NT2/D1 (cell line): Measurements from ENCODE around the gene MYO1E.

Experiments used
- SUZ12 ChIP-seq: IDR thresholded peaks from 2 replicates; pipeline ENCODE4 v1.6.1; 2011; ENCODE audit not compliant: insufficient read length, insufficient read depth; ENCODE audit errors: extremely low read depth
- ZNF274 ChIP-seq: IDR thresholded peaks from 2 replicates; pipeline ENCODE4 v1.6.1; 2011; ENCODE audit warnings: mild to moderate bottlenecking, low read depth, low read length

DNA sequence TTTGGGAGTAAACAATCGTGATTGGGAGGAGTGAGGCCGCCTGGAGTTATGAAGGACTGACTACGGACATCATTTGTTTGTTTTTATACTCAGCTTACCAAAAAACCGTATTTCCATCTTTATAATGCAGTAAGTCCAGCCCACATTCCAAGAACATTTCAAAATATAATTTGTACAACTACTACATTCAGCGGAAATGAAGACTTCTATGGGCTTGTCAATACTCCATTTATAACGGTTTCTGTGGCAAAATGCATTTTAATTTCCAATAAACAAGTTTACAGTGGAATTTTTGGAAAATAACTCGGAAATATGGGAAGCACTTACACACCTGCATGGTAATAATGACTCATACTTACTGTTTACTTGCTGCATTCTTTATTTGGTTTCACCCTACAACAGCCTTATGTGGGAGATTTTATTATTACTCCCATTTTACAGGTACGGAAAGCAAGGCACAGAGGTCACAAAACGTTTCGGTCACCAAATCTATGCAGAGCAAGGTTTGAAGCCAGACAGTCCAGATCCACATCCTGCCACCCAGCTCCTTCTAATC lies 103.7 kb downstream of the MYO1E start:
- TF ChIP-seq SUZ12 (no peak), ZNF274 (no peak)
